Measurements from ENCODE around the gene MYH7. TPM values are rescaled to one million over a fixed set of nuclear protein-coding genes. Genes with fewer than 3 reads are reported as not detected.

The MYH7 gene
- total RNA-seq, 1 experiment from 2014 or later: not detected

DNA sequence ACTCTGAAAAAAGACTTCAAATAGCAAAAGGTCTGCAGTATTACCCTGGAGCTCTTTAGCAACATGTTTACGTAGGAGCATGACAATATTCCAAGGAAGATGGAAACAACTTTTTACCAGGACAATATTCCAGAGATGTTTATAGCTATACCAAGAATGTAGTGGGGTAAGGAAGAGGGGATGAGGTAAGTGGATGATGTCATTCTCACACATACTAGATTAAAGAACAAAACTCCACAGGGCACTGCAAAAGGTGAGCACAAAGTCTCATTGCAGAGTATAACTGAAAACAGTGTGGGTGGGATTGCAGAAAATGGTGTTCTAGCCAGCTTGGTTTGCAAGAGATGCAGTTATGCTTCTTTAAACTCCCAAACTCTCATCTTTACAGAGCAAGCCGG, 50.2 kb downstream of the MYH7 start:
- BruUV-seq (replicated peaks): no TSS peak
- H3K27me3 Mint-ChIP-seq (ENCODE audit: insufficient read depth, unreplicated experiment): peaks cover 91% of the 10 kb centered on the region
- DNase-seq (ENCODE audit: unreplicated experiment): no peak
- H3K9me3 Mint-ChIP-seq (ENCODE audit: unreplicated experiment): no peaks in the 10 kb centered on the region
- H3K36me3 Mint-ChIP-seq (ENCODE audit: insufficient read depth, unreplicated experiment): no peaks in the 10 kb centered on the region
- intact Hi-C loops (cut with micrococcal nuclease): no loop called here
- no peaks in the 10 kb centered on the region for H3K4me1 Mint-ChIP-seq (ENCODE audit: insufficient read depth, unreplicated experiment)
- CTCF ChIA-PET: interaction anchor here (0.8 to 2.1 kb wide), 3 partner anchors 9 to 121 kb away, joined by 3 to 6 read pairs (median 4); partner anchors contain the start of genes CMTM5 and IL25
- H3K27ac Mint-ChIP-seq (ENCODE audit: low read depth, unreplicated experiment): no peak overlapping the region
- POLR2A ChIA-PET: no interaction called here
- TF ChIP-seq, protein P1, sequence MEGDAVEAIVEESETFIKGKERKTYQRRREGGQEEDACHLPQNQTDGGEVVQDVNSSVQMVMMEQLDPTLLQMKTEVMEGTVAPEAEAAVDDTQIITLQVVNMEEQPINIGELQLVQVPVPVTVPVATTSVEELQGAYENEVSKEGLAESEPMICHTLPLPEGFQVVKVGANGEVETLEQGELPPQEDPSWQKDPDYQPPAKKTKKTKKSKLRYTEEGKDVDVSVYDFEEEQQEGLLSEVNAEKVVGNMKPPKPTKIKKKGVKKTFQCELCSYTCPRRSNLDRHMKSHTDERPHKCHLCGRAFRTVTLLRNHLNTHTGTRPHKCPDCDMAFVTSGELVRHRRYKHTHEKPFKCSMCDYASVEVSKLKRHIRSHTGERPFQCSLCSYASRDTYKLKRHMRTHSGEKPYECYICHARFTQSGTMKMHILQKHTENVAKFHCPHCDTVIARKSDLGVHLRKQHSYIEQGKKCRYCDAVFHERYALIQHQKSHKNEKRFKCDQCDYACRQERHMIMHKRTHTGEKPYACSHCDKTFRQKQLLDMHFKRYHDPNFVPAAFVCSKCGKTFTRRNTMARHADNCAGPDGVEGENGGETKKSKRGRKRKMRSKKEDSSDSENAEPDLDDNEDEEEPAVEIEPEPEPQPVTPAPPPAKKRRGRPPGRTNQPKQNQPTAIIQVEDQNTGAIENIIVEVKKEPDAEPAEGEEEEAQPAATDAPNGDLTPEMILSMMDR (IDR thresholded peaks at IDR 0.05; ENCODE audit: unreplicated experiment): no peak
- no peak overlapping the region for H3K4me3 Mint-ChIP-seq (ENCODE audit: unreplicated experiment)

DNA sequence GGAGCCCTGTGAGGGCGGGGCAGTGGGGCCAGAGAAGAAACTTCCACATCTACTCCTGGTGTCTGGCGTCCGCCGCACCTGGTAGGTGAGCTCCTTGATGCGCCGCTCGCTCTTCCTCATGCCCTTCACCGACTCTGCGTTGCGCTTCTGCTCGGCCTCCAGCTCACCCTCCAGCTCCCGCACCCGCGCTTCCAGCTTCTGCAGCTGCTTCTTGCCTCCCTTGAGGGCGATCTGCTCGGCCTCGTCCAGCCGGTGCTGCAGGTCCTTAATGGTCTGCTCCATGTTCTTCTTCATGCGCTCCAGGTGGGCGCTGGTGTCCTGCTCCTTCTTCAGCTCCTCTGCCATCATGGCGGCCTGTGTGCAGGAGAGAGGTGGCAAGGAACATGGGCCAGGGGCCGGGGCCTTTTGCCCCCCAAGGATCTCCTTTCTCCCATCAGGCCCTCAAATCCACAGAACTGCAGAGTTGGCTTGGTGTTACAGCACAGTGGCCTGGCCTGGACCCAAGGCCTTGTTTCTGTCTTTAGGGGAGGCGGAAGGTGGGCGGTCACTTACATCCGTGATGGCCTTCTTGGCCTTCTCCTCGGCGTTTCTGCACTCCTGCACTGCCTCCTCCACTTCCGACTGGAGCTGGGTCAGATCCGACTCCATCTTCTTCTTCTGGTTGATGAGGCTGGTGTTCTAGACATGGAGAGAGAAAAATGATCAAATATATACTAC, 50.9 kb downstream of the MYH7 start:
- TF ChIP-seq, protein P1 (IDR thresholded peaks at IDR 0.05; ENCODE audit: unreplicated experiment): no peak
- POLR2A ChIA-PET: no interaction called here
- CTCF ChIA-PET: interaction anchor here (0.6 to 0.8 kb wide), 2 partner anchors 12 to 21 kb away, joined by 3 read pairs; partner anchors contain the start of gene IL25
- Mint-ChIP-seq H3K36me3 (ENCODE audit: insufficient read depth, unreplicated experiment) (no peaks in the 10 kb centered on the region), H3K27ac (ENCODE audit: low read depth, unreplicated experiment) (no peak overlapping the region), H3K4me1 (ENCODE audit: insufficient read depth, unreplicated experiment) (no peaks in the 10 kb centered on the region), H3K27me3 (ENCODE audit: insufficient read depth, unreplicated experiment) (peaks cover 90% of the 10 kb centered on the region), H3K9me3 (ENCODE audit: unreplicated experiment) (no peaks in the 10 kb centered on the region), H3K4me3 (ENCODE audit: unreplicated experiment) (no peak overlapping the region)
- no TSS peak for BruUV-seq (replicated peaks)
- intact Hi-C loops (cut with micrococcal nuclease): loop anchor here (5.0 kb wide), 1 partner anchor 267 kb away; the partner anchor contains the start of gene CEBPE
- no peak for DNase-seq (ENCODE audit: unreplicated experiment)

GRCh38 chr14:23382731-23383440, 52.6 kb downstream of the MYH7 start:
- ChIA-PET CTCF (interaction anchor here (0.6 to 5.4 kb wide), 4 partner anchors 11 to 97 kb away, joined by 3 to 62 read pairs (median 3); no protein-coding TSS in a partner anchor), POLR2A (interaction anchor here (1.2 kb wide), 1 partner anchor 56 kb away, joined by 3 read pairs; no protein-coding TSS in a partner anchor)
- BruUV-seq (replicated peaks): no TSS peak
- Mint-ChIP-seq H3K27me3 (ENCODE audit: insufficient read depth, unreplicated experiment) (peaks cover 85% of the 10 kb centered on the region), H3K4me3 (ENCODE audit: unreplicated experiment) (no peak overlapping the region), H3K4me1 (ENCODE audit: insufficient read depth, unreplicated experiment) (no peaks in the 10 kb centered on the region), H3K36me3 (ENCODE audit: insufficient read depth, unreplicated experiment) (no peaks in the 10 kb centered on the region), H3K9me3 (ENCODE audit: unreplicated experiment) (no peaks in the 10 kb centered on the region), H3K27ac (ENCODE audit: low read depth, unreplicated experiment) (no peak overlapping the region)
- intact Hi-C loops (cut with micrococcal nuclease): loop anchor here (5.0 kb wide), 1 partner anchor 266 kb away; the partner anchor contains the start of gene CEBPE
- TF ChIP-seq, protein P1 (IDR thresholded peaks at IDR 0.05; ENCODE audit: unreplicated experiment): no peak
- no peak for DNase-seq (ENCODE audit: unreplicated experiment)

DNA sequence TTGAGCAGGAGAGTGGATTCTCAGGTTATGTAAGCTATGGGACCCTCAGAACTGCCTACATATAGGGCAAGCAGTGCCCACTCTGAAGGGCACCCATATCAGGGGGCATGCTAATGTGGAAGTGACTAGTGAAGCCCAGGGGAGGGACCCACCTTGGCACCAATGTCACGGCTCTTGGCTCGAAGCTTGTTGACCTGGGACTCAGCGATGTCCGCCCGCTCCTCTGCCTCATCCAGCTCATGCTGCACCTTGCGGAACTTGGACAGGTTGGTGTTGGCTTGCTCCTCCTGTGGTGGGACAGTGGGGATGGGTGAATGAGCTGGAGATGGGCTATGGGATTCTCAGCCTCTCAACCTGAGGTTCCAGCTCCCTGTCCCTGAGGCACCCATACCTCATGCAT, 53.2 kb downstream of the MYH7 start:
- POLR2A ChIA-PET: interaction anchor here (1.2 kb wide), 1 partner anchor 55 kb away, joined by 3 read pairs; no protein-coding TSS in a partner anchor

More for the DNA sequence above, 53.2 kb downstream of the MYH7 start:
- TF ChIP-seq, protein P1 (IDR thresholded peaks at IDR 0.05; ENCODE audit: unreplicated experiment): no peak
- CTCF ChIA-PET: interaction anchor here (0.6 to 5.4 kb wide), 5 partner anchors 11 to 536 kb away, joined by 3 to 62 read pairs (median 3); no protein-coding TSS in a partner anchor
- no peak overlapping the region for H3K27ac Mint-ChIP-seq (ENCODE audit: low read depth, unreplicated experiment)
- peaks cover 85% of the 10 kb centered on the region for H3K27me3 Mint-ChIP-seq (ENCODE audit: insufficient read depth, unreplicated experiment)
- DNase-seq (ENCODE audit: unreplicated experiment): no peak
- no peaks in the 10 kb centered on the region for H3K4me1 Mint-ChIP-seq (ENCODE audit: insufficient read depth, unreplicated experiment)
- no peaks in the 10 kb centered on the region for H3K36me3 Mint-ChIP-seq (ENCODE audit: insufficient read depth, unreplicated experiment)
- no TSS peak for BruUV-seq (replicated peaks)
- intact Hi-C loops (cut with micrococcal nuclease): loop anchor here (5.0 kb wide), 1 partner anchor 265 kb away; the partner anchor contains the start of gene CEBPE
- no peak overlapping the region for H3K4me3 Mint-ChIP-seq (ENCODE audit: unreplicated experiment)
- H3K9me3 Mint-ChIP-seq (ENCODE audit: unreplicated experiment): no peaks in the 10 kb centered on the region
